Muscle layer of colon (tissue), 2 donors: ENCODE data around the gene MAP3K10.

ENCODE experiments used
- H3K27ac ChIP-seq: one replicate; pipeline ENCODE4 v1.7.0; 2013; ENCODE audit warnings: low read depth, mild to moderate bottlenecking, low read length, moderate library complexity
- H3K27me3 ChIP-seq, 2 donors: one replicate each; pipeline ENCODE4 v1.7.0; 2013; ENCODE audit warnings: low read length in 2 of 2, mild to moderate bottlenecking in 2 of 2; ENCODE audit not compliant: insufficient read depth in 2 of 2, control insufficient read depth in 1 of 2
- H3K36me3 ChIP-seq: one replicate; pipeline ENCODE4 v1.7.0; 2013; ENCODE audit warnings: mild to moderate bottlenecking, low read length; ENCODE audit not compliant: insufficient read depth
- H3K4me1 ChIP-seq: one replicate; pipeline ENCODE4 v1.7.0; 2013; ENCODE audit warnings: mild to moderate bottlenecking, low read length; ENCODE audit not compliant: insufficient read depth
- H3K4me3 ChIP-seq, 2 donors: one replicate each; pipeline ENCODE4 v1.7.0; 2013; ENCODE audit warnings: low read length in 2 of 2, low read depth in 1 of 2, mild to moderate bottlenecking in 1 of 2, moderate library complexity in 1 of 2
- H3K9ac ChIP-seq: one replicate; pipeline ENCODE4 v1.7.0; 2013; ENCODE audit warnings: low read length
- H3K9me3 ChIP-seq: one replicate; pipeline ENCODE4 v1.7.0; 2013; ENCODE audit warnings: mild to moderate bottlenecking, low read length
- donor health status: abdominal sarcoma.
- donor health status: Adenocarcinoma of cecum.

The MAP3K10 gene

DNA sequence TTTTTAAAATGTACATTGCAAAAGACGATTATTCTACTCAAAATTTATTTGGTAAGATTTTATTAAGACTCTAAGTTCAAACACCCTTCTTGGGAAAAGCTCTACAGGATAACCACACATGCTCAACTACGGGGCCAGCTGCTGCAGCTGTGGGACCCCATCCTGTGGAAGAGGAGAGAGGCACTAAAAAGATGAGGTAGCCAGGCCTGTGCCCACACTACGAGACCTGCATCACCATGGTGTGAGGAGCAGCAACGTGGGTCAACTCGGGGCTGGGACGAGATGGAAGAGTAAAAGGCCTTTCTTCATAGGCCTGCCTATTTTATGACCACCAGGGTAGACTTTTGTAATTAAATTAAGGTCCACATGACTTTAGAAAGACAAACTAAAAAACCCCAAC is 39.8 kb downstream of the MAP3K10 start:
- H3K27ac ChIP-seq = no peak overlapping the region
- H3K9ac ChIP-seq = no peak overlapping the region
- H3K27me3 ChIP-seq = peaks cover 0 to 8% of the 10 kb centered on the region in 2 donors
- H3K9me3 ChIP-seq = no peaks in the 10 kb centered on the region
- H3K36me3 ChIP-seq = peaks cover 22% of the 10 kb centered on the region
- no peak overlapping the region for H3K4me3 ChIP-seq
- peaks cover 5% of the 10 kb centered on the region for H3K4me1 ChIP-seq

DNA sequence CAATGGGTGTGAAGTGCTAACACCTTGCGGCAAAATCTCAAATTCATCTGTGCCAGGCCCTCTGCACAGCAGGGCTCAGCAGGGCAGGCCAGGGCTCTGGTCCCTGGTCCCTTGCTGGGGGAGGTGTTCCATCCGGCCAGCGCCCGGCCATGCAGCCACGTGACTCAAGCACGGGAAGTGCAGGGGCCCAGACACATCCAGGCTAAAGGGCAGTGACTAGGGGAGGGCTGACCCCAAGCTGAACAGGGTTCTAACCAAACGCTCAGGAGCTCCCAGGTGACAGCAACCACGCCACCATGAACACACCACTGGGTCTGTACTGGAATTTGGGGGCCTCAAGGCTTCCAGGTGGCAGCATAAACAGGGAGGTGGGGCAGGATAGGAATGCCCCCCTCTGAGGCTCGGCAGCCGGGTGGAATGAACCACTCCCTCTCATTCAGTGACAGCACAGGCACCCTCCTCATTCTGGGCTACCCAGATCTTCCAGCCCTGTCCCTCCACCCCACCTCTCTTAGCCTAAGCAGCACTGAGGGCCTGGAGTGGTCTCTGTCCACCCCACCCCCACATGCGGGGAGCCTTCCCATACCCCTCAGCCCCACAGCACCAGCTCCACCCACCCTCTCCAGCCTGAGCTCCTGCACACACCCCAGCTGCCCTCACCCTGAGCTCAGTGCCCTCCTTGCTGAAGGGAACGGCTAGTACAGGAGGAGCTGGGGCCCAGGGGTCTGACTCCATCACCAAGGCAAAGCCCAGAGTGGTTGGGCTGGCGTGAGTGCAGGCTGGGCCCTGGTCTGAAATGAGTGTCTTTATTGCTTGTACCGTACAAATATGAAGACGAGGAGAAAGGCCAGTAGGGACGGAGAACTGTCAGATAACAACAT is 40.6 kb downstream of the MAP3K10 start:
- no peak overlapping the region for H3K4me3 ChIP-seq
- no peak overlapping the region for H3K27ac ChIP-seq
- no peak overlapping the region for H3K9ac ChIP-seq

DNA sequence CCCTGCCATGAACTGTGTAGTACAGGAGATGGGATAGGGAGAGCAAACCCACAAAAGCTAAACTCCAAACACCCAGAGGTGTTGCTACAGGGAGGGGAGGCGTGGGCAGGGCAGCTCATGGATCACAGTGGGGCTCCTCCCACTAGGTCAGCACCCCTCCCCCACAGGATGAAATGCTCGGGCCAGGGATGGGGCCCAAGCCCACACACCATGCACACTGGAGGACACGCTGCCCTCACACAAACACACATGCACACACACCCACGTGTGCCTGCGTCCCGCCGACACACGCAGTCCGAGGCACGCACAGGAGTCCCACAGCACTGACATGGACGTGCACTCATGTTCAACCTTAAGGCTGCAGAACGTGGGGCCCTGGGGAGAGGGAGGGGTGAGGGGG is 41.3 kb downstream of the MAP3K10 start:
- H3K9ac ChIP-seq = no peak overlapping the region
- H3K4me3 ChIP-seq = no peak overlapping the region
- H3K9me3 ChIP-seq = no peaks in the 10 kb centered on the region
- peaks cover 33% of the 10 kb centered on the region for H3K36me3 ChIP-seq
- H3K4me1 ChIP-seq = no peaks in the 10 kb centered on the region
- H3K27ac ChIP-seq = no peak overlapping the region
- H3K27me3 ChIP-seq = no peaks in the 10 kb centered on the region

More for the DNA sequence above, 40.6 kb downstream of the MAP3K10 start:
- H3K27me3 ChIP-seq = peaks cover 0 to under 1% of the 10 kb centered on the region in 2 donors
- H3K4me1 ChIP-seq = no peaks in the 10 kb centered on the region
- peaks cover 29% of the 10 kb centered on the region for H3K36me3 ChIP-seq
- H3K9me3 ChIP-seq = no peaks in the 10 kb centered on the region

DNA sequence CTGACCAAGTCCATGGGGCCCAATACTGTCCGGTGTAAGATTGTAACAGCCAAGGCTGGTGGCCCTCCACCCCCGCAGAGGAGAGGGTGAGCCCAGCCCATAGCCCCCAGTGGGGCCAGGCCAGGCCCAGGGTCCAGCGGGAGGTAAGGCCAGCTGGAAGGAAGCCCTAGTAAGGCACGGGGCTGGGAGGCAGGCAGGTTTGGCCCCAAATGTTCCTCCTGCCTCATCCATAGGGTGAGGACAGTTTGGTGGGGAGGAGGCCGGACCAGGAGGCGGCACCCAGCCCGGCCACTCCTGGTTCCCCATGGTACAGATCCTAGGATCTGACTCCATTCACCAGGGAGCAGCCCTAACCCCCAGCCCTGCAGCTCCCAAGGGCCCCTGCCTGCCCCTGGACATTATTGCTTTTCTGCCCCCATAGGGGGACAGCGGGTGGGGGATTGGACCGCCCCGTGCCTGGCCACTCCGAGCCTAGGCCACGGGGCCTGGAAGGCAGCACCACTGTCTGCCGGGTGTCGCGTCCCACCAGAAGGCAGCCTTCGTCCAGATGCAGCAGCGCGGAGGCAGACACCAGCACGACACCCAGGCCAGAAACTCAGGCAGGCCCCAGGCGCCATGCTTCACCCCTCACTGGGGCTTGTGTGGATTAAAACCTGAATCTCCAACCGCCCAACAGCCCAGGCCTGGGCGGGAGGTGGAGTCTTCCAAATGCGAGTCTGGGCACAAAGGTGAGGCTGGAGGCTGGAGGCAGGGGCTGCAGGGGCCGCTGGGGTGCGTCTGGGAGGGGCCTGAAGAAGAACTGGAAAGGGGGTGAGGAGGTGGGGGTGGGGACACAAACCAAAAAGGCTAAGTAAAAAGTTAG is 42.0 kb downstream of the MAP3K10 start:
- Histone ChIP-seq H3K36me3 (peaks cover 39% of the 10 kb centered on the region), H3K4me1 (no peaks in the 10 kb centered on the region), H3K27ac (no peak overlapping the region), H3K9ac (no peak overlapping the region), H3K9me3 (no peaks in the 10 kb centered on the region), H3K4me3 (no peak overlapping the region), H3K27me3 (no peaks in the 10 kb centered on the region)

DNA sequence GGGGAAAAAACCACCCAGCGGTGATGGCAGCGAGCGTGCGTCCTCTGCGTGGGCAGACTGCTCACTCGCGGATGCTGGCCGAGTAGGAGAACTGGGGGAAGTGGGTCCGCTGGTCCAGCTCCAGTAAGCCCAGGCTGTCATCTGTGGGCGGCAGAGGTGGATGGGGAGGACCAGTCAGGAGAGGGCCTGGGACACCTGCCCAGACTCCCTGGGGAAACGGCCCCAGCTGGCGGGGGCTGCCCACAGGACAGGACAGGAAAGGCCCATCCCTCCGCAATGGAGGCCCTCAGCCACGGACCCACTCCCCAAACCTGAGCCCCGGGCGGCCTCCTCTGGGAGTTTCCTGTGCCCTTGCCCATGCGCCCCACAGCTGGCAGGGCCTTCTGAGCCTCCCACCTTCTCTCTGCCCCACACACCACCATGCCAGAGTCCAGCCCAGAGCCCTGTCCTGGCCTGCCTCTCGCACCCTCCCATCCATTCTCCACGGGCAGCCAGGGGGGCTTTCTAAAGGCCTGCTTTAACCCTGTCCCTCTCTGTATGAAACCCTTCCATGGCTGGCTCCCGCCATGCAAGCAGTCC is 42.7 kb downstream of the MAP3K10 start:
- Histone ChIP-seq H3K27ac (no peak overlapping the region), H3K36me3 (peaks cover 46% of the 10 kb centered on the region)

DNA sequence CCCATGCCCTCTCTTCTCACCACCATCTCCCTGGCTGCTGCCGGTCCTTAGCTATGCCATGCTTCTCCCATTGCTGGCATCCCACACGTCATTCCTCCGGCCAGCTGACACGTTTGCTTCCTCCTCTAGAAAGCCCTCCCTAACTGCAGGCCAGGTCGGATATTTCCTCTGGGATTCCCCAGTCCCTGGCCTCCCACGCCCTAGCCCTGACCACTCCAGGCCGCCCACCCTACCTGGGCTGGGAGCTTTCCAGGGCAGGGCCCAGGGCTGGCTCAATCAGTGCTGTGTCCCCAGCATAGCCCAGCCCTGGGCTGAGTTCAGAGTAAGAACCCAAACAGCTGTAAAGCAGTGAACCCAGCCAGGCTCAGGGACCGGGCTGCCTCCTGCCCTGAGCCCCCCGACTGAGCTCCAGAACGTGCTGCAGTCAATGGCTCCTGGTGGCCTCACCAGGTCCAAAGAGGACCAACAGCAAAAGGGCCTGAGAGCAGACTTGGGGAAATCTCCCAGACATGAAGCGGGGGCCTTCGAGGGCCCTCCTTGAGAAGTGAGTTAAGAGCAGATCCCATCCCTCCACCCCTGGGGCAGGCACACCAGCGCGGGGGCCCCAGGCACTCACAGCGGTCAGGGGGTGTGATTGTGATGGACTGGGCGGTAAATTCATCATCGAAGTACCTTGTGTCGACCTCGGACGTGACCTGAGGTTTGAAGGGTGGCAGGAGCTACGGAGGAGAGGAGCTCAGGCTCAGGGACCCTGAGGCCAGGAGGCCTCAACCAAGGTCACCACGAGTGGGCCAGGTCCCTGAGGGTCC is 43.4 kb downstream of the MAP3K10 start:
- H3K4me3 ChIP-seq = no peak overlapping the region
- no peaks in the 10 kb centered on the region for H3K9me3 ChIP-seq
- no peak overlapping the region for H3K9ac ChIP-seq
- no peak overlapping the region for H3K27ac ChIP-seq
- H3K36me3 ChIP-seq = peaks cover 53% of the 10 kb centered on the region
- H3K27me3 ChIP-seq = no peaks in the 10 kb centered on the region
- no peaks in the 10 kb centered on the region for H3K4me1 ChIP-seq

More for the DNA sequence above, 42.7 kb downstream of the MAP3K10 start:
- Histone ChIP-seq H3K9ac (no peak overlapping the region), H3K4me3 (no peak overlapping the region), H3K27me3 (no peaks in the 10 kb centered on the region), H3K9me3 (no peaks in the 10 kb centered on the region), H3K4me1 (no peaks in the 10 kb centered on the region)

DNA sequence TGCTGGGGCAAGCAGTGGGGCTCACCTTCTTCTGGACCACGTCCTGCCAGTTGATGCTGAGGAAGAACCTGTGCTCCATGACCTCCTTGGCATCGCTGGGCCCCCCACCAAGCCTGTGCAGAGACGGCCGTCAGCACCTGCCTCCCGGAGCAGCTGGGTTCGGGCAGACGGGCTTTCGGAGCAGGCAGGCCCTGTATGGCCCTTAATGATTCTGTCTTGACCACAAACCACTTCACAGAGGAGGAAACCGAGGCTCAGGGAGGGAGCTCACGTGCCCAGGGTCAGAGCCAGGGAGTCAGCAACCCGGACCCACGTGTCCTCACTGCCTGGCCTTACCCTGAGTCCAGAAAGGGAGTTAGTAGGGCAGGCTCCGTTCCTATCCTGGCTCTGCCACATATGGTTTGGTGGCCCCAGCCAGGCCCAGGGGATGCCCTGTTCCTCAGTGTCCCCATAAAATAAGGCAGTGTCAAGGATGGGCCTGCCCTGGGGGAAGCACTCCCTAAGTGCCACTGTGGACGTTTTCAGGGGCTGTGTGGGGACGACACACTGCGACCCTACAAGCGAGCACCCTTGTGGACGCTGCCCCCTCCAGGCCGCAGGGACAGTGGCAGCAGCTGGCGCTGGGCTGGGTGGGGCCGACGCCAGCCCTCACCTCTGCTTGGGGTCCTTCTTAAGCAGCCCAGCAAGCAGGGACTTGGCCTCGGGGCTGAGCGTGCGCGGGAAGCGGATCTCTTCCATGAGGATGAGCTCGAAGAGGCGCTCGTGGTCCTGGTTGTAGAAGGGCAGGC is 44.2 kb downstream of the MAP3K10 start:
- Histone ChIP-seq H3K4me3 (no peak overlapping the region), H3K27me3 (no peaks in the 10 kb centered on the region), H3K27ac (no peak overlapping the region), H3K9me3 (no peaks in the 10 kb centered on the region), H3K9ac (no peak overlapping the region), H3K4me1 (no peaks in the 10 kb centered on the region), H3K36me3 (peaks cover 61% of the 10 kb centered on the region)

DNA sequence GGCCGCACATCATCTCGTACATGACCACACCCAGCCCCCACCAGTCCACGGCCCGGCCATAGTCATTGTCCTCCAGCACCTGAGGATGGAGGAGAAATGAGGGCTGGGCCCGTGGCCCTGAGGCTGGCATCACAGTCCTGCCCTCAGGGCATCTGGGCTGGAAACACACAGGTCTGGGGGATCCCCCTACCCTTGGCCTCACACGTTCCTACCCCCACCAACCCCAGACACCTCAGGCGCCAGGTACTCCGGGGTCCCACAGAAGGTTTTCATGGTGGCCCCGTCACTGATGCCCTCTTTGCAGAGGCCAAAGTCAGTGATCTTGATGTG is 44.8 kb downstream of the MAP3K10 start:
- Histone ChIP-seq H3K9me3 (no peaks in the 10 kb centered on the region), H3K9ac (no peak overlapping the region), H3K36me3 (peaks cover 66% of the 10 kb centered on the region), H3K27me3 (no peaks in the 10 kb centered on the region), H3K27ac (no peak overlapping the region), H3K4me1 (no peaks in the 10 kb centered on the region), H3K4me3 (no peak overlapping the region)

DNA sequence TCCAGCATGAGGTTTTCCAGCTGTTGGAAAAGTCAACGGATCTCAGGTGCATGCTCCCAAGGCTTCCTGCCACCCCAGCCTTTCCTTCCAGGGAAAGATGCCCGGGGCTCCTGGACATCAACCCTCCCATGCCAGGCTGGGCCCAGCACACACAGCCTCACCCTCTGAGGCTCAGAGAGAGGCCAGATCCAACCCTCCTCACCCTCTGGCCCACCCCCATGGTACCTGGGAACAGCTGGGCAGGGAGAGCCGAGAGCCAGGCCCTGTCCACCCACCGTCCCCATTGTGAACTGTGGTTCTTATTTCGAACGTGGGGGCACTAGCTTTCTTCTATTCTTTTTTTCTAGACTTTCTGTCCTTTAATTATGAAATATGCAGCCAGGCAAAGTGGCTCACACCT is 45.1 kb downstream of the MAP3K10 start:
- Histone ChIP-seq H3K9me3 (no peaks in the 10 kb centered on the region), H3K36me3 (peaks cover 70% of the 10 kb centered on the region)

DNA sequence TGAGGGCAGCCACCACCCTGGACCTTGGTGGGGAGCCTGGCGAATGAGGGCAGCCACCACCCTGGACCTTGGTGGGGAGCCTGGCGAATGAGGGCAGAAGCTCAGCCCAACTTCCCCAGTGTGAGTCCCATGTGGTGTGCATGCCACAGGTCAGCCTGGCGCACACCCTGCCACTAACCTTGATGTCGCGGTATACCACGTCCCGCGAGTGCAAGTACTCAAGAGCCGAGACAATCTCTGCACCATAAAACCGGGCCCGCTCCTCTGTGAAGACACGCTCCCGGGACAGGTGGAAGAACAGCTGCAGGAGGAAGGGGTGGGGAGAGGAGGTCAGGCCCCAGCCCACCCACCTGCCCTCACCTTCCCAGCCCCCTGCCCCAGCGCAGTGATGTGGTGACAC is 46.6 kb downstream of the MAP3K10 start:
- Histone ChIP-seq H3K27ac (no peak overlapping the region), H3K27me3 (no peaks in the 10 kb centered on the region), H3K9ac (no peak overlapping the region), H3K4me3 (no peak overlapping the region), H3K4me1 (no peaks in the 10 kb centered on the region), H3K9me3 (no peaks in the 10 kb centered on the region), H3K36me3 (peaks cover 80% of the 10 kb centered on the region)

More for the DNA sequence above, 45.1 kb downstream of the MAP3K10 start:
- H3K4me1 ChIP-seq = no peaks in the 10 kb centered on the region
- H3K9ac ChIP-seq = no peak overlapping the region
- H3K27ac ChIP-seq = no peak overlapping the region
- no peak overlapping the region for H3K4me3 ChIP-seq
- no peaks in the 10 kb centered on the region for H3K27me3 ChIP-seq
